Measurements from ENCODE around the gene RHOXF2B. TPM values are rescaled to one million over a fixed set of nuclear protein-coding genes. Genes with fewer than 3 reads are reported as not detected.
"Not testable (repeated sequence)": the region's sequence is repeated elsewhere in the genome, so short reads cannot be mapped to it uniquely, and the experiment has no call there.

Gene RHOXF2B
- total and polyA plus RNA-seq, 2 of the 4 experiments (the other 2 are of a cell fraction): not detected

GRCh38 chrX:120040176-120040575 is 37.3 kb downstream of the RHOXF2B start:
- H2BK5ac ChIP-seq (ENCODE audit: low read depth, low read length, poor library complexity, severe bottlenecking); CTCF ChIA-PET; DNase-seq; H3K27me3 ChIP-seq (ENCODE audit: control insufficient read depth, insufficient read depth, low read length); H3K14ac ChIP-seq (replicated peaks; ENCODE audit: low read depth, low read length); in situ Hi-C loops (cut with MboI; ENCODE audit: low sequenced_read_pairs); H3K23ac ChIP-seq (ENCODE audit: low read depth, low read length); H2BK120ac ChIP-seq (ENCODE audit: low read depth, low read length); H3K4me1 ChIP-seq (ENCODE audit: control insufficient read depth, insufficient read depth, low read length); H3K79me1 ChIP-seq (ENCODE audit: low read depth in 1 of 2, low read length in 2 of 2); H4K20me1 ChIP-seq (ENCODE audit: insufficient read depth, low read length); H2AK9ac ChIP-seq (replicated peaks; ENCODE audit: low read depth, low read length, poor library complexity); H3K9me1 ChIP-seq (ENCODE audit: insufficient read depth, low read length); H3K36me3 ChIP-seq (ENCODE audit: control insufficient read depth, insufficient read depth, low read length); H4K5ac ChIP-seq (ENCODE audit: low read depth, low read length); intact Hi-C loops (cut with micrococcal nuclease); H3K9me3 ChIP-seq (ENCODE audit: control insufficient read depth, insufficient read depth, low read length); H3K4me2 ChIP-seq (ENCODE audit: low read depth, low read length); H3K27ac ChIP-seq (ENCODE audit: insufficient read depth, low read length); H3K18ac ChIP-seq (ENCODE audit: low read depth, low read length); BruUV-seq (replicated peaks); H2AK5ac ChIP-seq (ENCODE audit: low read depth, low read length); H3K4ac ChIP-seq (ENCODE audit: low read depth, low read length); H4K8ac ChIP-seq (ENCODE audit: low read depth in 2 of 2, low read length in 2 of 2); H3K9ac ChIP-seq (ENCODE audit: low read depth, low read length); H3K4me3 ChIP-seq (ENCODE audit: insufficient read depth, low read depth, low read length); POLR2A ChIA-PET (ENCODE audit: unreplicated experiment); H2BK15ac ChIP-seq (ENCODE audit: low read depth, low read length); H2BK20ac ChIP-seq (ENCODE audit: low read depth, low read length); ATAC-seq (ENCODE audit: low read depth); dilution Hi-C loops (cut with HindIII; ENCODE audit: low sequenced_read_pairs, unreplicated experiment); H2AFZ ChIP-seq (replicated peaks; ENCODE audit: low read length, poor library complexity); H4K91ac ChIP-seq (ENCODE audit: insufficient read depth, low read depth, low read length); H3K56ac ChIP-seq (ENCODE audit: extremely low read depth, insufficient read depth, low read length): not testable (repeated sequence)
- no CpG with 5 or more reads among the region's 6 CpGs for WGBS, 2 experiments (ENCODE audit: extremely low coverage in 2 of 2, insufficient read length in 1 of 2)

- H3K4me2 ChIP-seq (ENCODE audit: low read depth, low read length); H2BK120ac ChIP-seq (ENCODE audit: low read depth, low read length); DNase-seq; H2BK5ac ChIP-seq (ENCODE audit: low read depth, low read length, poor library complexity, severe bottlenecking); H3K9me1 ChIP-seq (ENCODE audit: insufficient read depth, low read length); H3K9me3 ChIP-seq (ENCODE audit: control insufficient read depth, insufficient read depth, low read length); H2BK15ac ChIP-seq (ENCODE audit: low read depth, low read length); H3K23ac ChIP-seq (ENCODE audit: low read depth, low read length); H4K8ac ChIP-seq (ENCODE audit: low read depth in 2 of 2, low read length in 2 of 2); H3K79me1 ChIP-seq (ENCODE audit: low read depth in 1 of 2, low read length in 2 of 2); H2AK5ac ChIP-seq (ENCODE audit: low read depth, low read length); H3K18ac ChIP-seq (ENCODE audit: low read depth, low read length); BruUV-seq (replicated peaks); H3K9ac ChIP-seq (ENCODE audit: low read depth, low read length); H3K4me3 ChIP-seq (ENCODE audit: insufficient read depth, low read depth, low read length); CTCF ChIA-PET; H4K20me1 ChIP-seq (ENCODE audit: insufficient read depth, low read length); H2BK20ac ChIP-seq (ENCODE audit: low read depth, low read length); H3K4ac ChIP-seq (ENCODE audit: low read depth, low read length); H3K27ac ChIP-seq (ENCODE audit: insufficient read depth, low read length); H4K5ac ChIP-seq (ENCODE audit: low read depth, low read length); H2AK9ac ChIP-seq (replicated peaks; ENCODE audit: low read depth, low read length, poor library complexity); H3K4me1 ChIP-seq (ENCODE audit: control insufficient read depth, insufficient read depth, low read length); dilution Hi-C loops (cut with HindIII; ENCODE audit: low sequenced_read_pairs, unreplicated experiment); H2AFZ ChIP-seq (replicated peaks; ENCODE audit: low read length, poor library complexity); H3K14ac ChIP-seq (replicated peaks; ENCODE audit: low read depth, low read length); H3K56ac ChIP-seq (ENCODE audit: extremely low read depth, insufficient read depth, low read length); H3K36me3 ChIP-seq (ENCODE audit: control insufficient read depth, insufficient read depth, low read length); H3K27me3 ChIP-seq (ENCODE audit: control insufficient read depth, insufficient read depth, low read length); POLR2A ChIA-PET (ENCODE audit: unreplicated experiment); H4K91ac ChIP-seq (ENCODE audit: insufficient read depth, low read depth, low read length): not testable (repeated sequence)
- WGBS, 2 experiments (ENCODE audit: extremely low coverage in 2 of 2, insufficient read length in 1 of 2): no CpG with 5 or more reads among the region's 8 CpGs
- in situ Hi-C loops (cut with MboI; ENCODE audit: low sequenced_read_pairs) (loop anchor here (10.0 kb wide), 1 partner anchor 56 kb away; no protein-coding TSS in a partner anchor), intact Hi-C loops (cut with micrococcal nuclease) (loop anchor here (10.0 kb wide), 1 partner anchor 176 kb away; no protein-coding TSS in a partner anchor)
- ATAC-seq (ENCODE audit: low read depth): peak; percentile 40; the same call in 1 of the 2 replicates
Measured at GRCh38 chrX:120039087-120039733, 38.3 kb downstream of the RHOXF2B start.

Measured in IMR-90 (cell line).